Activated CD4-positive, CD25-positive, alpha-beta regulatory T cell (primary cell): Measurements from ENCODE around the gene KCNJ10.

Experiments used
- DNase-seq, 4 experiments: peaks; one replicate each; lab custom pipeline; 2025; lab: John Stamatoyannopoulos, UW

KCNJ10 gene

GRCh38 chr1:159991513-159991912, 78.4 kb downstream of the KCNJ10 start:
- no peak for DNase-seq

GRCh38 chr1:159990005-159990404, 80.0 kb downstream of the KCNJ10 start:
- no peak for DNase-seq

GRCh38 chr1:159989581-159989980, 80.4 kb downstream of the KCNJ10 start:
- no peak for DNase-seq

GRCh38 chr1:159988006-159988405, 82.0 kb downstream of the KCNJ10 start:
- no peak for DNase-seq

- no peak for DNase-seq
Observed at GRCh38 chr1:159987186-159987585, 82.8 kb downstream of the KCNJ10 start.

- no peak for DNase-seq
Observed at GRCh38 chr1:159986531-159986930, 83.4 kb downstream of the KCNJ10 start.

- DNase-seq = no peak
Observed at GRCh38 chr1:159986093-159986492, 83.9 kb downstream of the KCNJ10 start.

GRCh38 chr1:159985473-159985872, 84.5 kb downstream of the KCNJ10 start:
- no peak for DNase-seq

- no peak for DNase-seq
Observed at GRCh38 chr1:159983681-159984080, 86.3 kb downstream of the KCNJ10 start.

GRCh38 chr1:159982280-159982679, 87.7 kb downstream of the KCNJ10 start:
- no peak for DNase-seq

GRCh38 chr1:159981351-159982055, 88.5 kb downstream of the KCNJ10 start:
- DNase-seq = no peak

- DNase-seq = no peak
Observed at GRCh38 chr1:159980786-159981185, 89.2 kb downstream of the KCNJ10 start.

- no peak for DNase-seq
Observed at GRCh38 chr1:159980076-159980475, 89.9 kb downstream of the KCNJ10 start.

GRCh38 chr1:159979257-159979656, 90.7 kb downstream of the KCNJ10 start:
- no peak for DNase-seq

- DNase-seq = no peak
Observed at GRCh38 chr1:159978107-159978398, 91.9 kb downstream of the KCNJ10 start.

GRCh38 chr1:159977364-159978106, 92.4 kb downstream of the KCNJ10 start:
- no peak for DNase-seq

- no peak for DNase-seq
Observed at GRCh38 chr1:159974350-159974965, 95.5 kb downstream of the KCNJ10 start.

- no peak for DNase-seq
Observed at GRCh38 chr1:159973350-159973940, 96.5 kb downstream of the KCNJ10 start.

GRCh38 chr1:159972443-159973205, 97.3 kb downstream of the KCNJ10 start:
- no peak for DNase-seq

- DNase-seq = no peak
Observed at GRCh38 chr1:159970932-159971342, 99.0 kb downstream of the KCNJ10 start.

- DNase-seq = no peak
Observed at GRCh38 chr1:159968901-159969300, 101.1 kb downstream of the KCNJ10 start.

GRCh38 chr1:159965263-159965662, 104.7 kb downstream of the KCNJ10 start:
- no peak for DNase-seq
